SU-DHL-6 (cell line): ENCODE measurements around the gene ROMO1.
A peak's percentile ranks its signal among the peaks of the same experiment; 100 is the strongest.

Experiments used
- H2AFZ ChIP-seq: fragments of 200-600 bp; sonication (generic); 2 replicates; pipeline ENCODE4 v1.6.1; 2014; ENCODE audit warnings: low read depth, mild to moderate bottlenecking, moderate library complexity, mixed read lengths, antibody characterized with exemption, low read length; ENCODE audit not compliant: severe bottlenecking
- H3F3A ChIP-seq: fragments of 200-600 bp; shearing (Covaris generic); 2 replicates; pipeline ENCODE4 v1.6.0; 2016; ENCODE audit warnings: antibody characterized with exemption, mild to moderate bottlenecking; ENCODE audit not compliant: insufficient read depth
- H3K27ac ChIP-seq: fragments of 200-600 bp; sonication (generic); 2 replicates; pipeline ENCODE4 v1.5.1; 2016; ENCODE audit warnings: low read depth, mild to moderate bottlenecking, low read length, moderate library complexity, mixed read lengths
- H3K27me3 ChIP-seq: fragments of 200-600 bp; sonication (generic), shearing (Covaris generic); 2 replicates; pipeline ENCODE4 v1.6.0; 2014; ENCODE audit warnings: mild to moderate bottlenecking, low read length
- H3K36me3 ChIP-seq: fragments of 200-600 bp; sonication (generic); 2 replicates; pipeline ENCODE4 v1.6.1; 2014; ENCODE audit warnings: mild to moderate bottlenecking, low read length, mixed read lengths
- H3K4me2 ChIP-seq: fragments of 300-600, 200-600 bp; shearing (Covaris generic), sonication (generic); 2 replicates; pipeline ENCODE4 v1.6.0; 2014; ENCODE audit warnings: low read length, low read depth, mild to moderate bottlenecking; ENCODE audit not compliant: poor library complexity, severe bottlenecking
- H3K4me3 ChIP-seq: fragments of 200-600 bp; sonication (generic); 2 replicates; pipeline ENCODE4 v1.5.1; 2014; ENCODE audit warnings: antibody characterized with exemption, low read length, mild to moderate bottlenecking, mixed read lengths; ENCODE audit not compliant: insufficient read depth, poor library complexity, severe bottlenecking
- H3K79me2 ChIP-seq: fragments of 200-600 bp; sonication (generic); 2 replicates; pipeline ENCODE4 v1.6.1; 2014; ENCODE audit warnings: mild to moderate bottlenecking, low read length, moderate library complexity; ENCODE audit not compliant: insufficient read depth
- H3K9ac ChIP-seq: fragments of 200-600 bp; sonication (generic); 2 replicates; pipeline ENCODE4 v1.7.0; 2014; ENCODE audit warnings: mild to moderate bottlenecking, low read length
- H3K9me2 ChIP-seq: fragments of 200-600 bp; sonication (generic); replicated peaks from 2 replicates; pipeline ENCODE4 v1.6.1; 2014; ENCODE audit warnings: low read length; ENCODE audit not compliant: insufficient read depth
- H3K9me3 ChIP-seq: fragments of 200-600 bp; sonication (generic); 2 replicates; pipeline ENCODE4 v1.6.1; 2014; ENCODE audit warnings: low read length, mixed read lengths; ENCODE audit not compliant: insufficient read depth
- H4K20me1 ChIP-seq: fragments of 200-600 bp; sonication (generic); 2 replicates; pipeline ENCODE4 v1.6.1; 2014; ENCODE audit warnings: low read depth, mild to moderate bottlenecking, antibody characterized with exemption, low read length, moderate library complexity, mixed read lengths
- EZH2phosphoT487 ChIP-seq: fragments of 200-600 bp; sonication (generic), shearing (Covaris generic); conservative IDR thresholded peaks from 2 replicates; pipeline ENCODE4 v1.6.1; 2018; ENCODE audit warnings: mild to moderate bottlenecking, antibody characterized with exemption, low read length, moderate library complexity, mixed read lengths
- TF ChIP-seq, protein P1 (sequence below): fragments of 200-600 bp; sonication (generic); IDR thresholded peaks from one replicate; pipeline ENCODE4 v1.5.1; 2017; ENCODE audit warnings: antibody characterized with exemption, mild to moderate bottlenecking, low read length, moderate library complexity; ENCODE audit not compliant: insufficient read depth, poor library complexity, severe bottlenecking

Gene ROMO1

DNA sequence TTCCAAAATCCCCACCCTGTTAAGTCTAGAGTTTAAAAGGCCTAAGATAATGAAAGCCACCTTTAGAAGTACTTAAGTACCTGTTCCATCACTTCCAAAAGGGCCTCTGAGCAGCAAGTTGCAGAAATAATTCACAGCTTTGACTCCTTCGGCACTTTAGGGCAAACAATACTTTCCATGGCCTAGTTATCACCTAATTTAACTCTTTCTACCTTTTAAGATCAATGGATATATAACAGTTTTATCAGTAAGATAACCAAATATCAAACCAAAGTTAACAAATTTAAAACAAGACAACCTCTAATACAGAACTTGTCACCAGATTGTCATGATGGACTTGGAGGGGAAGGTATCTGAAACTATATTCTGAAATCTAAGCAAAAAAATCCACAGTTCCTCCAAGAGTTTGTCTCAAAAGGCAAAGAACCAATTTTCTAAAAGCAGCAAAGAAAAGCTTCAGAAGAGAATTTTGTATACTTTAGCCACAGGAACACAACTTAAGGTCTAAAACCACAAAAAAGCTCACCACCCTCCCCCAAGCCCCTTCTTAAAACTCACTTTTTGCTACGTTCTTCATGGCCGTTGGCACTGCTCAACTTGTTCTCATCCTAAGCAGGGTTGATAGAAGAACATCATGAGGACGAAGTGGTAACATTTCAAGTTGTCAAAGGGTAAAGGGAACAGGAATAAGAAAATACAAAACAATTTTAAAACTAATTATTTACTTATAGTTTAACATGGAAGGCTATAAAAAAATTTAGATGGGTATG, 39.4 kb downstream of the ROMO1 start:
- Histone ChIP-seq H3F3A (peaks cover 48% of the 10 kb centered on the region), H3K27me3 (no peaks in the 10 kb centered on the region), H3K9me2 (no peaks in the 10 kb centered on the region), H4K20me1 (peaks cover 58% of the 10 kb centered on the region), H3K4me3 (no peak overlapping the region), H3K9me3 (no peaks in the 10 kb centered on the region), H2AFZ (no peak overlapping the region), H3K79me2 (peaks cover 89% of the 10 kb centered on the region), H3K27ac (no peak overlapping the region), H3K36me3 (peaks cover 62% of the 10 kb centered on the region), H3K9ac (no peak overlapping the region), H3K4me2 (peak overlapping the region; percentile 64)
- no peak for TF ChIP-seq EZH2phosphoT487
- TF ChIP-seq, protein P1, sequence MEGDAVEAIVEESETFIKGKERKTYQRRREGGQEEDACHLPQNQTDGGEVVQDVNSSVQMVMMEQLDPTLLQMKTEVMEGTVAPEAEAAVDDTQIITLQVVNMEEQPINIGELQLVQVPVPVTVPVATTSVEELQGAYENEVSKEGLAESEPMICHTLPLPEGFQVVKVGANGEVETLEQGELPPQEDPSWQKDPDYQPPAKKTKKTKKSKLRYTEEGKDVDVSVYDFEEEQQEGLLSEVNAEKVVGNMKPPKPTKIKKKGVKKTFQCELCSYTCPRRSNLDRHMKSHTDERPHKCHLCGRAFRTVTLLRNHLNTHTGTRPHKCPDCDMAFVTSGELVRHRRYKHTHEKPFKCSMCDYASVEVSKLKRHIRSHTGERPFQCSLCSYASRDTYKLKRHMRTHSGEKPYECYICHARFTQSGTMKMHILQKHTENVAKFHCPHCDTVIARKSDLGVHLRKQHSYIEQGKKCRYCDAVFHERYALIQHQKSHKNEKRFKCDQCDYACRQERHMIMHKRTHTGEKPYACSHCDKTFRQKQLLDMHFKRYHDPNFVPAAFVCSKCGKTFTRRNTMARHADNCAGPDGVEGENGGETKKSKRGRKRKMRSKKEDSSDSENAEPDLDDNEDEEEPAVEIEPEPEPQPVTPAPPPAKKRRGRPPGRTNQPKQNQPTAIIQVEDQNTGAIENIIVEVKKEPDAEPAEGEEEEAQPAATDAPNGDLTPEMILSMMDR: no peak

DNA sequence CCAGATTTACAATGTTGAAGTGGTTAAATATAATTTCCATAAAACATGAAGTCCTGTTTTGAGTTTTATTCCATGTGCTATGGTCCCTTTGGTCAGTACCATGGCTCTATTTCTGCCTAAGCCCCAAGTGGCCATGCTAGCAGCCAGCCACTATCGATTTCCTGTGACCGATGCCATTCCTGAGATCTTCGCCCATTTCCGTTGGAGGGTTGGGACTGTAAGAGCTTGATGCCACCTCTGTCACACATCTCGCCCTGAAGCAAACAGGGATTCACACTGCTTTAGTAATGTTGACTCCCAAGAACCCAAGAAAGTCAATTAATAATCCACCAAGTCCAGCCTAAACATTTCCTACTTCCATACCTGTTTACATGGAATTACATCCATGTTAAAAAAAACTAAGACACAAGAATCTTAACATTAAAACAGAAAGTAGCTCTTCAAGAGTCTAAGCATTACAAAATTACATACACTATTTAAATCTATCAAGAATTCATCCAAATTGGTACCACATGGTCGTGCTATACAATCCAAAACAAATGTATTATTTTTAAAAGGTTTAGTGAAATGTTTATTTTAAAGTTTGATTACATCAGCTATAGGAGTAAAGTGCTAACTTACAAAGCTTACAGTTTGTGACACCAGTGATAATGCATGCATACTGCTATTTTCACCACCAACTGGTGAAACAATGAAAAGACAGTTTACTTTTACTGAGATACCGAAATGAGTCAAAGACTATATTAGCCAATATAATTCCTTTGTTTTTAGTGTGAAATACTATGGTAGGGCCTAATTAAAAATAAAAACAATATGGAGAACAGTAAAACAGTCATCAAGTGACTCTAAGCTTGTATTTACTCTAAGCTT, 40.3 kb downstream of the ROMO1 start:
- H3K9ac ChIP-seq: no peak overlapping the region
- H3K4me3 ChIP-seq: peak overlapping the region; percentile 93
- H3F3A ChIP-seq: peaks cover 52% of the 10 kb centered on the region
- TF ChIP-seq EZH2phosphoT487: no peak
- TF ChIP-seq, protein P1: peak; percentile 13
- peaks cover 49% of the 10 kb centered on the region for H4K20me1 ChIP-seq
- no peaks in the 10 kb centered on the region for H3K9me3 ChIP-seq
- H3K79me2 ChIP-seq: peaks cover 79% of the 10 kb centered on the region
- no peak overlapping the region for H2AFZ ChIP-seq
- no peak overlapping the region for H3K27ac ChIP-seq
- H3K27me3 ChIP-seq: no peaks in the 10 kb centered on the region
- H3K4me2 ChIP-seq: peak overlapping the region; percentile 64
- H3K36me3 ChIP-seq: peaks cover 53% of the 10 kb centered on the region
- H3K9me2 ChIP-seq: no peaks in the 10 kb centered on the region

DNA sequence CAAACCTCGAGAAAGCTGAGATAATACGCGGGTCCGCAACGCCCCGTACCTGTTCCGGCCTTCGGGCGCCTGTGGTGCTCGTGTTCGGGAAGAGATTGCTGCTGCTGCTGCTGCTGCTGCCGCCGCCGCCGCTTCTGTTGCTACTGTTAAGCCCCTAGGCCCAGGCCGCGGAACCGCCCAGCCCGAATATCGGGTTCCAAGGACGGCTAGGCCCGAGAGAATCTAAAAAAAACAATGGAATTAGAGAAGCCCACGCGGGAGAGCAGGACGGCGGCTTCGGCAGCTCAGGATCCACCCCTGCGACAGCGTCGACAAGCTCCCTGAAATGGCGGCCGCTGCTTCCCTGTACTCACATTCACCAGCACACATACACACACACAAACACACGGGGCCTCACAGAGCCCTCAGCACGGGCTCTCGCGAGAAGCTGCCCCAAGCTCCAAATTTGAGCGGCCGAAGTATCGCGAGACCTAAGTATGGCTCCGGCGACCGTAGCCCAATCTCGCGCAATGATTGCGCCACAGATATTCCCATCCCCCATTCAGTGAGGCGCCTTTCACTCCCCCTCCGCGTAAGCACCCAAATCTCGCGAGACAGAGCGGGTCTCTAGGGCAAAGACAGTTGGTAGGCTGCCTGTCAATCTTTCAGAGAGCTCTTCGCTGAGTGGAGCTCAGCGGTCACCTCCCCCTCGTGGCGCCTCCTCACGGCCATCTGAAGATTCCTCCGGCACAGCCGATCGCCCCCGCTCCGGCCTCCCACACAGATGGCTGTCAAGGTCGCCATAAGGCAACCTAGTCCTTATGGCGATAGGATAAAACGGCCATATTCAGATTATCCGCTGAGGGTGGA, 42.9 kb downstream of the ROMO1 start, which contains the start of gene RBM39:
Gene RBM39 (minus strand): TSS at position 369 of the 849 bp plus-strand sequence. CDS start 1,386 bp downstream, outside the sequence.
- H3K79me2 ChIP-seq: peaks cover 53% of the 10 kb centered on the region
- H2AFZ ChIP-seq: no peak within 1 kb of the TSS
- no peaks in the 10 kb centered on the region for H3K9me3 ChIP-seq
- no peaks in the 10 kb centered on the region for H3K9me2 ChIP-seq
- no peaks in the 10 kb centered on the region for H3K27me3 ChIP-seq
- H3K4me2 ChIP-seq: peak within 1 kb of the TSS; percentile 84
- peak within 1 kb of the TSS; percentile 93 for H3K4me3 ChIP-seq
- TF ChIP-seq EZH2phosphoT487: no peak
- TF ChIP-seq, protein P1: no peak
- H3K27ac ChIP-seq: peak within 1 kb of the TSS; percentile 84
- H4K20me1 ChIP-seq: peaks cover 30% of the 10 kb centered on the region
- peaks cover 33% of the 10 kb centered on the region for H3K36me3 ChIP-seq
- peak within 1 kb of the TSS; percentile 99 for H3K9ac ChIP-seq
- peaks cover 38% of the 10 kb centered on the region; the same call in 1 of the 2 replicates for H3F3A ChIP-seq
